Measurements from ENCODE around the gene TNPO1.

DNA sequence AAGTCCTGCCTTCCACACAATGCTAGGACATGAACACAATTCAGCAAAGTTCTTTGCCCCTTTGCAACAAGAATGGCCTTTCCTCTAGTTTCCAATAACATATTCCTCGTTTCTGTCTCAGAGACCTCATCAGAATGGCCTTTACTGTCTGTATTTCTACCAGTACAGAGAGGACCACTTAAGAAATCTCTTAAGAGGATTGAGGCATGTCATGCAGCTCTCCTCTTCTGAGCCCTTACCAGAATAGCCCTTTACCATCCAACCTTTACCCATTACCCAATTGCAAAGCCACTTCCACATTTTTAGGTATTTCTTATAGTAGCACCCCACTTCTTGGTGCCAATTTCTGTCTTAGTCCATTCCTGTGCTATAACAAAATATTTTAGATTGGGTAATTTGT lies 20.3 kb downstream of the TNPO1 start:
- TF ChIP-seq, protein P1, sequence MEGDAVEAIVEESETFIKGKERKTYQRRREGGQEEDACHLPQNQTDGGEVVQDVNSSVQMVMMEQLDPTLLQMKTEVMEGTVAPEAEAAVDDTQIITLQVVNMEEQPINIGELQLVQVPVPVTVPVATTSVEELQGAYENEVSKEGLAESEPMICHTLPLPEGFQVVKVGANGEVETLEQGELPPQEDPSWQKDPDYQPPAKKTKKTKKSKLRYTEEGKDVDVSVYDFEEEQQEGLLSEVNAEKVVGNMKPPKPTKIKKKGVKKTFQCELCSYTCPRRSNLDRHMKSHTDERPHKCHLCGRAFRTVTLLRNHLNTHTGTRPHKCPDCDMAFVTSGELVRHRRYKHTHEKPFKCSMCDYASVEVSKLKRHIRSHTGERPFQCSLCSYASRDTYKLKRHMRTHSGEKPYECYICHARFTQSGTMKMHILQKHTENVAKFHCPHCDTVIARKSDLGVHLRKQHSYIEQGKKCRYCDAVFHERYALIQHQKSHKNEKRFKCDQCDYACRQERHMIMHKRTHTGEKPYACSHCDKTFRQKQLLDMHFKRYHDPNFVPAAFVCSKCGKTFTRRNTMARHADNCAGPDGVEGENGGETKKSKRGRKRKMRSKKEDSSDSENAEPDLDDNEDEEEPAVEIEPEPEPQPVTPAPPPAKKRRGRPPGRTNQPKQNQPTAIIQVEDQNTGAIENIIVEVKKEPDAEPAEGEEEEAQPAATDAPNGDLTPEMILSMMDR (IDR thresholded peaks at IDR 0.05): no peak
- TF ChIP-seq EP300 (IDR thresholded peaks at IDR 0.05) (no peak), POLR2AphosphoS5 (IDR thresholded peaks at IDR 0.05) (no peak), POLR2A (IDR thresholded peaks at IDR 0.05) (no peak)
